Superior temporal gyrus (tissue), 1 donor: ENCODE results near the gene APMAP.

ENCODE experiments used
- DNase-seq: peaks from one replicate; pipeline ENCODE4 v3.0.0-alpha.2; 2016; ENCODE audit errors: extremely low spot score

The APMAP gene

GRCh38 chr20:24992487-24993205, at the start of gene APMAP:
TSS of gene APMAP (minus strand) at chr20:24992751. CDS start at chr20:24992688, 63 bp downstream.
- peak; percentile 98 for DNase-seq

- no peak for DNase-seq
These were observed 49.4 kb upstream of the APMAP start for GRCh38 chr20:25041813-25042530.

- DNase-seq: peak; percentile 45
These were observed 47.9 kb upstream of the APMAP start for GRCh38 chr20:25040438-25040831.

GRCh38 chr20:25039697-25040437, 47.3 kb upstream of the APMAP start:
- peak; percentile 83 for DNase-seq

GRCh38 chr20:25038591-25039015, 46.1 kb upstream of the APMAP start:
- no peak for DNase-seq

GRCh38 chr20:25038103-25038410, 45.5 kb upstream of the APMAP start:
- DNase-seq: no peak

GRCh38 chr20:25037288-25038102, 44.9 kb upstream of the APMAP start:
- DNase-seq: peak; percentile 21

- DNase-seq: no peak
These were observed 43.9 kb upstream of the APMAP start for GRCh38 chr20:25036331-25036936.

- peak; percentile 62 for DNase-seq
These were observed 43.4 kb upstream of the APMAP start for GRCh38 chr20:25035921-25036320.

- DNase-seq: no peak
These were observed 41.4 kb upstream of the APMAP start for GRCh38 chr20:25033924-25034300.

GRCh38 chr20:25033265-25033923, 40.8 kb upstream of the APMAP start:
- DNase-seq: no peak

GRCh38 chr20:25032478-25033264, 40.1 kb upstream of the APMAP start:
- peak; percentile 97 for DNase-seq

GRCh38 chr20:25032065-25032477, 39.5 kb upstream of the APMAP start:
- DNase-seq: peak; percentile 75

GRCh38 chr20:25031241-25031640, 38.7 kb upstream of the APMAP start:
- DNase-seq: no peak

GRCh38 chr20:25030649-25031207, 38.2 kb upstream of the APMAP start:
- peak; percentile 30 for DNase-seq

GRCh38 chr20:25030007-25030648, 37.6 kb upstream of the APMAP start:
- DNase-seq: peak; percentile 75

- no peak for DNase-seq
These were observed 33.5 kb upstream of the APMAP start for GRCh38 chr20:25025986-25026605.

GRCh38 chr20:25025091-25025861, 32.7 kb upstream of the APMAP start:
- DNase-seq: no peak
